H1 (cell line): ENCODE results near the gene CHMP4A. TPM values are rescaled to one million over a fixed set of nuclear protein-coding genes. Genes with fewer than 3 reads are reported as not detected.
A peak's percentile ranks its signal among the peaks of the same experiment; 100 is the strongest.

Experiments used
- CTCF ChIA-PET: fragments of 300-600 bp; sonication (Branson Sonifier 250); formaldehyde crosslinking; loops from one replicate; lab custom pipeline; 2021; ENCODE audit not compliant: partially characterized antibody; lab: Charles Lee
- POLR2A ChIA-PET: fragments of 300-600 bp; sonication (Branson Sonifier 250); formaldehyde crosslinking; loops from one replicate; lab custom pipeline; 2021; ENCODE audit warnings: inconsistent platforms; ENCODE audit not compliant: partially characterized antibody; lab: Charles Lee
- DNase-seq, 2 experiments: peaks; one replicate each; pipeline versions ENCODE4 v3.0.0 to v3.0.0-alpha.2; 2010 to 2022; ENCODE audit warnings: low spot score in 2 of 2, low read depth in 1 of 2, mixed read lengths in 1 of 2
- FAIRE-seq: peaks from 2 replicates; lab custom pipeline; 2011; peaks lifted over from hg19 to GRCh38; lab: Jason Lieb, UNC
- H2AFZ ChIP-seq: 2 replicates; pipeline ENCODE4 v1.8.1; 2012; ENCODE audit warnings: low read length, inconsistent platforms
- H2AK5ac ChIP-seq: 2 replicates; pipeline ENCODE4 v1.6.1; 2013; ENCODE audit warnings: low read depth, low read length
- H2BK120ac ChIP-seq: replicated peaks from 2 replicates; pipeline ENCODE3; 2013; ENCODE audit warnings: low read depth, low read length, inconsistent platforms
- H2BK12ac ChIP-seq: 2 replicates; pipeline ENCODE4 v1.6.1; 2013; ENCODE audit warnings: low read depth, low read length
- H2BK15ac ChIP-seq: 2 replicates; pipeline ENCODE4 v1.6.1; 2013; ENCODE audit warnings: low read length
- H2BK20ac ChIP-seq: 2 replicates; pipeline ENCODE4 v1.6.1; 2013; ENCODE audit warnings: low read length
- H2BK5ac ChIP-seq: 2 replicates; pipeline ENCODE4 v1.6.1; 2013; ENCODE audit warnings: low read depth, low read length
- H3K14ac ChIP-seq: 2 replicates; pipeline ENCODE4 v1.6.1; 2013; ENCODE audit warnings: inconsistent platforms; ENCODE audit not compliant: insufficient read length
- H3K18ac ChIP-seq: 2 replicates; pipeline ENCODE4 v1.6.1; 2013; ENCODE audit warnings: low read length; ENCODE audit errors: extremely low read depth
- H3K23ac ChIP-seq: 2 replicates; pipeline ENCODE4 v1.6.1; 2013; ENCODE audit warnings: inconsistent platforms; ENCODE audit not compliant: insufficient read length
- H3K23me2 ChIP-seq: 2 replicates; pipeline ENCODE4 v1.6.1; 2013; ENCODE audit warnings: low read depth, low read length
- H3K27ac ChIP-seq: 2 replicates; pipeline ENCODE4 v1.6.1; 2011; ENCODE audit warnings: low read depth, low read length, inconsistent platforms
- H3K27me3 ChIP-seq, 4 experiments: replicated peaks in 1 of 4; 1 replicate in 1 of 4; 2 replicates in 3 of 4; pipeline versions ENCODE4 v1.6.1 to v1.8.1; 2011 to 2013; ENCODE audit warnings: low read length in 3 of 4, mild to moderate bottlenecking in 3 of 4, inconsistent platforms in 2 of 4, mixed read lengths in 2 of 4, moderate library complexity in 1 of 4; ENCODE audit not compliant: control insufficient read depth in 3 of 4, insufficient read depth in 3 of 4; ENCODE audit errors: extremely low read depth in 1 of 4
- H3K36me3 ChIP-seq, 4 experiments: 2 replicates each; pipeline versions ENCODE4 v1.6.1 to v1.8.1; 2011 to 2013; ENCODE audit warnings: mild to moderate bottlenecking in 4 of 4, low read length in 3 of 4, moderate library complexity in 2 of 4, control low read depth in 1 of 4, inconsistent platforms in 1 of 4; ENCODE audit not compliant: insufficient read depth in 4 of 4, control insufficient read depth in 2 of 4
- H3K4ac ChIP-seq: replicated peaks from 2 replicates; pipeline ENCODE3; 2013; ENCODE audit warnings: low read length, low read depth, mixed read lengths, inconsistent platforms; ENCODE audit not compliant: insufficient read length
- H3K4me1 ChIP-seq, 4 experiments: replicated peaks in 1 of 4; 1 replicate in 1 of 4; 2 replicates in 3 of 4; pipeline versions ENCODE4 v1.6.1 to v1.8.1; 2011 to 2013; ENCODE audit warnings: low read length in 3 of 4, inconsistent platforms in 2 of 4, mixed read lengths in 1 of 4; ENCODE audit not compliant: insufficient read depth in 4 of 4, control insufficient read depth in 3 of 4
- H3K4me2 ChIP-seq, 2 experiments: 2 replicates each; pipeline versions ENCODE4 v1.6.1 to v1.8.1; 2011 to 2013; ENCODE audit warnings: low read depth in 2 of 2, low read length in 2 of 2, control low read depth in 1 of 2, inconsistent platforms in 1 of 2, mild to moderate bottlenecking in 1 of 2; ENCODE audit not compliant: insufficient read depth in 1 of 2
- H3K4me3 ChIP-seq, 4 experiments: fragments of 200-600, 300-600 bp in 1 of 4; sonication (generic), shearing (Covaris generic), sonication (Bioruptor Twin) in 1 of 4; 2 replicates each; pipeline versions ENCODE4 v1.5.1 to v1.8.1; 2011 to 2016; ENCODE audit warnings: low read length in 4 of 4, low read depth in 3 of 4, control low read depth in 2 of 4, inconsistent platforms in 2 of 4, mild to moderate bottlenecking in 2 of 4, mixed read lengths in 1 of 4, moderate library complexity in 1 of 4; ENCODE audit not compliant: insufficient read depth in 2 of 4; ENCODE audit errors: extremely low read depth in 1 of 4
- H3K56ac ChIP-seq: replicated peaks from 2 replicates; pipeline ENCODE3; 2013; ENCODE audit warnings: low read depth, mild to moderate bottlenecking, mixed read lengths, low read length, inconsistent platforms; ENCODE audit not compliant: insufficient read length
- H3K79me1 ChIP-seq: 2 replicates; pipeline ENCODE4 v1.6.1; 2013; ENCODE audit warnings: low read depth, low read length, control low read depth
- H3K79me2 ChIP-seq, 2 experiments: 2 replicates each; pipeline versions ENCODE4 v1.6.1 to v1.8.1; 2012 to 2013; ENCODE audit warnings: low read length in 2 of 2, mild to moderate bottlenecking in 2 of 2, inconsistent platforms in 1 of 2; ENCODE audit not compliant: insufficient read depth in 2 of 2, control insufficient read depth in 1 of 2
- H3K9ac ChIP-seq, 4 experiments: replicated peaks in 1 of 4; 1 replicate in 1 of 4; 2 replicates in 3 of 4; pipeline versions ENCODE4 v1.6.1 to v1.8.1; 2011 to 2013; ENCODE audit warnings: low read depth in 3 of 4, low read length in 3 of 4, control low read depth in 2 of 4, mild to moderate bottlenecking in 2 of 4, moderate library complexity in 2 of 4, inconsistent platforms in 1 of 4; ENCODE audit errors: extremely low read depth in 1 of 4
- H3K9me3 ChIP-seq, 2 experiments: 2 replicates each; pipeline versions ENCODE4 v1.6.1 to v1.8.1; 2012 to 2013; ENCODE audit warnings: mild to moderate bottlenecking in 2 of 2, moderate library complexity in 2 of 2, control low read depth in 1 of 2, inconsistent platforms in 1 of 2, low read depth in 1 of 2, low read length in 1 of 2, mixed read lengths in 1 of 2; ENCODE audit not compliant: insufficient read depth in 2 of 2
- H4K20me1 ChIP-seq, 2 experiments: replicated peaks in 1 of 2; 2 replicates each; pipeline versions ENCODE3 to v1.8.1; 2011 to 2013; ENCODE audit warnings: inconsistent platforms in 2 of 2, low read length in 2 of 2, mild to moderate bottlenecking in 1 of 2; ENCODE audit not compliant: insufficient read depth in 2 of 2, control insufficient read depth in 1 of 2
- H4K5ac ChIP-seq: 2 replicates; pipeline ENCODE4 v1.6.1; 2013; ENCODE audit warnings: low read length, low read depth, mixed read lengths, inconsistent platforms; ENCODE audit not compliant: insufficient read length
- H4K8ac ChIP-seq: 2 replicates; pipeline ENCODE4 v1.8.0; 2013; ENCODE audit warnings: mild to moderate bottlenecking, moderate library complexity, low read length, inconsistent platforms; ENCODE audit not compliant: insufficient read depth; ENCODE audit errors: extremely low read depth
- H4K91ac ChIP-seq: replicated peaks from 2 replicates; pipeline ENCODE3; 2013; ENCODE audit warnings: low read length, mixed read lengths, inconsistent platforms; ENCODE audit not compliant: insufficient read length
- ATF3 ChIP-seq: IDR thresholded peaks from 2 replicates; pipeline ENCODE4 v1.6.1; 2011; ENCODE audit warnings: low read depth, mild to moderate bottlenecking, low read length; ENCODE audit not compliant: insufficient read depth
- CEBPB ChIP-seq: IDR thresholded peaks from 2 replicates; pipeline ENCODE4 v1.6.1; 2012; ENCODE audit warnings: low read depth, low read length
- CHD2 ChIP-seq: IDR thresholded peaks from 2 replicates; pipeline ENCODE4 v1.6.1; 2012; ENCODE audit warnings: low read length, improper control_type of control experiment
- CTBP2 ChIP-seq: IDR thresholded peaks from 2 replicates; pipeline ENCODE4 v1.7.0; 2011; ENCODE audit warnings: borderline replicate concordance, mild to moderate bottlenecking, moderate library complexity, mixed read lengths, low read length; ENCODE audit not compliant: insufficient read depth, insufficient read length
- EP300 ChIP-seq, 2 experiments: IDR thresholded peaks; 1 replicate in 1 of 2; 2 replicates in 1 of 2; pipeline ENCODE4 v1.6.1; 2011 to 2012; ENCODE audit warnings: low read depth in 2 of 2, low read length in 2 of 2, mild to moderate bottlenecking in 2 of 2, borderline replicate concordance in 1 of 2, inconsistent platforms in 1 of 2, moderate library complexity in 1 of 2
- FOSL1 ChIP-seq: IDR thresholded peaks from 2 replicates; pipeline ENCODE4 v1.6.1; 2011; ENCODE audit warnings: mild to moderate bottlenecking, low read depth, low read length, moderate library complexity; ENCODE audit not compliant: insufficient read depth
- KDM4A ChIP-seq: IDR thresholded peaks from one replicate; pipeline ENCODE4 v1.7.1; 2012; ENCODE audit warnings: low read depth, mild to moderate bottlenecking, moderate library complexity, low read length, inconsistent platforms; ENCODE audit not compliant: severe bottlenecking
- POU5F1 ChIP-seq: IDR thresholded peaks from 2 replicates; pipeline ENCODE4 v1.6.1; 2011; ENCODE audit warnings: low read depth, mild to moderate bottlenecking, low read length, moderate library complexity
- SAP30 ChIP-seq: fragments of 300-600 bp; sonication (generic); IDR thresholded peaks from 2 replicates; pipeline ENCODE4 v1.7.1; 2012; ENCODE audit warnings: low read length, moderate library complexity, mild to moderate bottlenecking, inconsistent platforms; ENCODE audit not compliant: insufficient read depth, insufficient replicate concordance
- SIN3A ChIP-seq, 2 experiments: IDR thresholded peaks in 1 of 2; conservative IDR thresholded peaks in 1 of 2; 2 replicates each; pipeline ENCODE4 v1.6.1; 2011 to 2012; ENCODE audit warnings: low read length in 2 of 2, improper control_type of control experiment in 1 of 2, low read depth in 1 of 2, mild to moderate bottlenecking in 1 of 2
- SRF ChIP-seq: IDR thresholded peaks from 2 replicates; pipeline ENCODE4 v1.6.1; 2011; ENCODE audit warnings: mild to moderate bottlenecking, low read depth, low read length, moderate library complexity
- WGBS, 2 experiments: shearing (Covaris generic) in 1 of 2; methylation state at CpG; one replicate each; pipeline versions ENCODE4 v1.1.6 to v1.1.7; 2013 to 2015; ENCODE audit warnings: low lambda C conversion rate in 2 of 2, mixed read lengths in 2 of 2, inconsistent platforms in 1 of 2, low coverage in 1 of 2, missing lambda C conversion rate in 1 of 2; ENCODE audit not compliant: insufficient replicate concordance in 2 of 2, insufficient coverage in 1 of 2, insufficient read length in 1 of 2; ENCODE audit errors: extremely low coverage in 1 of 2, missing lambda C conversion rate in 1 of 2; 5-methylcytosine and 5-hydroxymethylcytosine counted together
- polyA plus RNA-seq, 7 experiments: library from polyadenylated mRNA; depleted of rRNA in 3 of 7; stranded (reverse) in 5 of 7; unstranded in 2 of 7; fragments of >200 nt in 5 of 7; fragments of 200-250 nt in 2 of 7; gene quantifications; 1 replicate in 5 of 7; 2 replicates in 1 of 7; 4 replicates in 1 of 7; pipeline versions ENCODE4 v1.2.1 to v1.2.3, GENCODE V29; 2011 to 2013; ENCODE audit warnings: missing spikeins in 2 of 7, mixed read lengths in 2 of 7
- total RNA-seq: library from RNA; stranded (reverse); fragmentation: NEBNext Ultra II Directional; extraction: Animal tissue kit (Norgen Biotek cat#: 25700); gene quantifications from 2 replicates; pipeline ENCODE4 v1.2.1, GENCODE V29; 2021

Gene CHMP4A
- total and polyA plus RNA-seq, 2 of the 8 experiments (the other 6 are each of a cell fraction or from before 2014, with no cell fraction given) = 32.9 to 37.6 TPM

DNA sequence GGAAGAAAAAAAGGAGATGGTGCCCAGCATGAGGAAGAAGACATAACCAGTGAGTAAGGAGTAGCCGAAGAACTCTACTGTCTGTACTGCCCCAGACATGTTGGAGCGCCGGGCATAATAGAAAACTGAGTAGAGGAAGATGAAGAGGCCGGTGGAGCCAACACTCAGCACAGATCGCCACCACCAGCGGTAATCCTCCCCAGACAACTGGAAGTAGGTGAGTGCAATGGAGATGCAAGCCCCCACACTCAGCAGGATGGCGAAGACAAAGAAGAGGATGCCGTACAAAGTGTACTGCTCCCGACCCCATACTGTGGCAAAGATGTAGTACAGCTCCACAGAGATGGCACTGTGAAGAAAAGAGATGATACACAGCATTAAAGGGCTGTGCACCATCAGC lies 23.8 kb downstream of the CHMP4A start:
- Histone ChIP-seq H2AFZ (no peak overlapping the region), H3K14ac (no peak overlapping the region), H3K56ac (no peak overlapping the region), H2BK120ac (no peak overlapping the region), H3K23ac (no peak overlapping the region), H3K9me3 (no peaks in the 10 kb centered on the region), H3K27ac (no peak overlapping the region), H2AK5ac (no peak overlapping the region), H3K18ac (no peak overlapping the region), H3K27me3 (no peaks in the 10 kb centered on the region), H3K9ac (no peak overlapping the region), H4K8ac (no peak overlapping the region), H3K79me2 (peaks cover 0 to 13% of the 10 kb centered on the region in 2 experiments; a peak in 2 of 4 replicates), H2BK5ac (no peak overlapping the region), H3K23me2 (peaks cover 5% of the 10 kb centered on the region), H3K4me1 (peaks cover 0 to 8% (median 4%) of the 10 kb centered on the region in 4 experiments; a peak in 6 of 7 replicates), H4K20me1 (peaks cover 0 to 16% of the 10 kb centered on the region in 2 experiments), H3K4me3 (peak overlapping the region in 1 of 4 experiments; percentile 91; a peak in 2 of 8 replicates), H3K4ac (no peak overlapping the region), H4K5ac (no peak overlapping the region), H3K79me1 (peaks cover 12% of the 10 kb centered on the region), H2BK15ac (0 out of 2 replicates have a peak overlapping the region, but pooled peaks have one; percentile 89), H4K91ac (no peak overlapping the region), H3K36me3 (peaks cover 16 to 31% (median 28%) of the 10 kb centered on the region in 4 experiments; a peak in 7 of 8 replicates), H2BK20ac (no peak overlapping the region), H3K4me2 (peak overlapping the region; percentile 41 to 70; a peak in 2 of 4 replicates), H2BK12ac (no peak overlapping the region)
- CTCF ChIA-PET = interaction anchor here (1.0 to 4.1 kb wide), 2 partner anchors 23 to 29 kb away, joined by 5 to 16 read pairs; partner anchors contain the start of genes CHMP4A and IRF9
- 88% methylated on average over 9 of the region's 9 CpGs; no CpG with 5 or more reads in 1 of the 2 experiments for WGBS, 2 experiments
- POLR2A ChIA-PET = interaction anchor here (0.5 to 7.9 kb wide), 13 partner anchors 14 to 94 kb away, joined by 3 to 158 read pairs (median 5); partner anchors contain the start of genes CHMP4A, EMC9, IRF9 and MDP1
- FAIRE-seq = no peak
- no peak for DNase-seq
- TF ChIP-seq CHD2 (no peak), KDM4A (no peak), SIN3A (conservative IDR thresholded peaks at IDR 0.05 in 1 of 2, IDR thresholded peaks at IDR 0.05 in 1 of 2; ENCODE audit: low read depth in 1 of 2, low read length in 2 of 2) (no peak), SRF (no peak), POU5F1 (no peak), CEBPB (no peak), ATF3 (no peak), CTBP2 (no peak), EP300 (IDR thresholded peaks at IDR 0.05; ENCODE audit: borderline replicate concordance in 1 of 2, low read depth in 2 of 2, low read length in 2 of 2) (no peak), FOSL1 (no peak), SAP30 (no peak)
